HAP-1 (cell line): ENCODE results near the gene IFTAP.
"Not testable (repeated sequence)": the region's sequence is repeated elsewhere in the genome, so short reads cannot be mapped to it uniquely, and the experiment has no call there.

Experiments used
- DNase-seq, 2 experiments: peaks; one replicate each; pipeline ENCODE4 v3.0.0-alpha.2; 2016 to 2020; ENCODE audit warnings: low spot score in 2 of 2
- H3K27me3 ChIP-seq: fragments of 250-450 bp; sonication (Bioruptor Pico); 2 replicates; pipeline ENCODE4 v1.5.1; 2020; ENCODE audit warnings: low read depth, mild to moderate bottlenecking, moderate library complexity
- H3K36me3 ChIP-seq: fragments of 250-450 bp; sonication (Bioruptor Pico); replicated peaks from 2 replicates; pipeline ENCODE4 v1.5.1; 2020; ENCODE audit warnings: mild to moderate bottlenecking
- H3K4me1 ChIP-seq: fragments of 250-450 bp; sonication (Bioruptor Pico); 2 replicates; pipeline ENCODE4 v1.5.1; 2020; ENCODE audit warnings: mild to moderate bottlenecking
- H3K4me3 ChIP-seq: fragments of 250-450 bp; sonication (Bioruptor Pico); 2 replicates; pipeline ENCODE4 v1.5.1; 2020; ENCODE audit warnings: mild to moderate bottlenecking, moderate library complexity
- H3K9me3 ChIP-seq: fragments of 250-450 bp; sonication (Bioruptor Pico); 2 replicates; pipeline ENCODE4 v1.5.1; 2020; ENCODE audit warnings: mild to moderate bottlenecking, moderate library complexity
- in situ Hi-C: fragments of 300-500 bp; cut with MboI; formaldehyde crosslinking; loops from 3 replicates; pipeline ENCODE4 v1.14.3; 2020; ENCODE audit warnings: low sequenced_read_pairs, inconsistent platforms, mixed read lengths

The IFTAP gene

DNA sequence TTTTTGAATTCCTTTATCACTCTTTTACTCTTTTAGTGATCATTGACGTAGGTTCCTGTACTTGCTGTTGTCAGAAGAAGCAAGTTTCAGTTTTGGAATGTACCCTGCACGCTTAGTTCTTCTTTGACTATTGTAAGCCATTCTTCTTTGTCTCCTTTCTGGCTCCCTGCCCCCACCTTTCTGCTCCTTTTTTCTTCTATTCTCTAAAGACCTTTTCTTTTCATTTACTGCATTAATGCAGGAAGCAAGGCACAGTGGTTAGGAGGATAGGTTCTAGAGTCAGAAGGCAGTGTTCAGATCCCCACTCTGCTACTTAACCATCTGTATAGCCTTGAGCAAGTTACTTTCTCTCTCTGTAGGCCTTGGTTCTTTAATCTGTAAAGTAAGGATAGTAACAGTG lies 37.5 kb downstream of the IFTAP start:
- in situ Hi-C loops = no loop called here
- Histone ChIP-seq H3K4me1 (peaks cover 24% of the 10 kb centered on the region), H3K27me3 (no peaks in the 10 kb centered on the region), H3K9me3 (no peaks in the 10 kb centered on the region), H3K36me3 (no peaks in the 10 kb centered on the region), H3K4me3 (no peak overlapping the region)
- peak; percentile 32 to 45 for DNase-seq

GRCh38 chr11:36635066-36635862 lies 41.0 kb downstream of the IFTAP start:
- in situ Hi-C loops = no loop called here

GRCh38 chr11:36638556-36638955 lies 44.3 kb downstream of the IFTAP start:
- H3K4me3 ChIP-seq = no peak overlapping the region
- in situ Hi-C loops = no loop called here
- H3K4me1 ChIP-seq = no peaks in the 10 kb centered on the region
- no peaks in the 10 kb centered on the region for H3K27me3 ChIP-seq
- H3K36me3 ChIP-seq = no peaks in the 10 kb centered on the region
- H3K9me3 ChIP-seq = no peaks in the 10 kb centered on the region
- DNase-seq = no peak

More at GRCh38 chr11:36635066-36635862, 41.0 kb downstream of the IFTAP start:
- Histone ChIP-seq H3K9me3 (no peaks in the 10 kb centered on the region), H3K27me3 (no peaks in the 10 kb centered on the region), H3K36me3 (no peaks in the 10 kb centered on the region), H3K4me1 (peaks cover 10% of the 10 kb centered on the region), H3K4me3 (no peak overlapping the region)
- DNase-seq = no peak

GRCh38 chr11:36657610-36658267 lies 63.4 kb downstream of the IFTAP start:
- H3K27me3 ChIP-seq = no peaks in the 10 kb centered on the region
- no peaks in the 10 kb centered on the region for H3K9me3 ChIP-seq
- no peaks in the 10 kb centered on the region for H3K4me1 ChIP-seq
- DNase-seq = no peak
- H3K4me3 ChIP-seq = no peak overlapping the region
- in situ Hi-C loops = no loop called here
- H3K36me3 ChIP-seq = no peaks in the 10 kb centered on the region

DNA sequence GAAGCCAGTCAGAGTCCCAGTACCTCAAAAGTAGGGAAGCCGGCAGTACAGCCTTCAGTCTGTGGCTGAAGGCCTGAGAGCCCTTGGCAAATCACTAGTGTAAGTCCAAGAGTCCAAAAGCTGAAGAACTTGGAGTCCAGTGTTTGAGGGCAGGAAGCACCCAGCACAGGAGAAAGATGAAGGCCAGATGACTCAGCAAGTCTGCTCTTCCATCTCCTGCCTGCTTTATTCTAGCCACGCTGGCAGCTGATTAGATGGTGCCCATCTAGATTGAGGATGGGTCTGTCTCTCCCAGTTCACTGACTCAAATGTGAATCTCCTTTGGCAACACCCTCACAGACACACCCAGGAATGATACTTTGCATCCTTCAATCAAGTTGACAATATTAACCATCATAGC lies 67.1 kb downstream of the IFTAP start:
- in situ Hi-C loops, H3K4me1 ChIP-seq, H3K4me3 ChIP-seq, H3K9me3 ChIP-seq, H3K27me3 ChIP-seq, DNase-seq, H3K36me3 ChIP-seq: not testable (repeated sequence)

DNA sequence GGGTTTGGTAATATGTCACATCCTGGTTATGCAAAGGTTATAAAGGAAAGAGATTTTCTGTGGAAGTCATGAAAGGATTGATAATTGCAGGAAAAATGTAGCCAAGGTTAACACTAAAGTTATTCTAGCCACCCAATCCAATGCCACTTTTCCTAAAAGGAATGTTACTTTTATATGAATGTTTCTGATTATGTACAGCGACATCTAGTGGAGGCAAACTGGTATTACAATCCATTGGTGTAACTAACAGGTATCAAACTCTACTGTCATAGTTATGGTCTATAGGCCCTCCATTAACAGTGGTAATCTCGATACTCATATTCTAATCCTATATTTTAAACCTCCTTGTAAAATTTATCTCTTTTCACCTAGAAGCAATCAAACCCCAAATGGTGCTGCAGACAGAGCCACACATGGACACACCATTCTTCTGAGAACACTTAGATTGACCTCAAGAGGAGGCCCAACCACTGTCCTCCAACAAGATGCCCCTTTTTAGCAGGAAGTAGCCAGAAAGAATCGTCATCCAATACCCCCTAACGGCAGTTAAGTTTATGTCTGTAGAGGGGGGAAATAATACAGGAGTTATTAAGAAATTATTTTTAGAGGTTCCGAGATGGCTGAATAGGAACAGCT lies 78.6 kb downstream of the IFTAP start:
- Histone ChIP-seq H3K4me3 (no peak overlapping the region), H3K27me3 (no peaks in the 10 kb centered on the region), H3K4me1 (no peaks in the 10 kb centered on the region), H3K9me3 (no peaks in the 10 kb centered on the region), H3K36me3 (no peaks in the 10 kb centered on the region)
- in situ Hi-C loops = no loop called here
- DNase-seq = peak; percentile 45 to 46

- H3K4me1 ChIP-seq = not testable (repeated sequence)
Measured at GRCh38 chr11:36679547-36679946, 85.2 kb downstream of the IFTAP start.

GRCh38 chr11:36683818-36684217 lies 89.5 kb downstream of the IFTAP start:
- in situ Hi-C loops = no loop called here

More at GRCh38 chr11:36679547-36679946, 85.2 kb downstream of the IFTAP start:
- H3K36me3 ChIP-seq, in situ Hi-C loops, H3K27me3 ChIP-seq, H3K9me3 ChIP-seq, H3K4me3 ChIP-seq, DNase-seq: not testable (repeated sequence)

GRCh38 chr11:36684840-36685801 lies 90.8 kb downstream of the IFTAP start:
- Histone ChIP-seq H3K36me3 (no peaks in the 10 kb centered on the region), H3K4me1 (no peaks in the 10 kb centered on the region), H3K9me3 (no peaks in the 10 kb centered on the region), H3K27me3 (no peaks in the 10 kb centered on the region; the same call in 1 of the 2 replicates), H3K4me3 (no peak overlapping the region)
- no peak for DNase-seq
- in situ Hi-C loops = no loop called here

More at GRCh38 chr11:36683818-36684217, 89.5 kb downstream of the IFTAP start:
- DNase-seq = no peak
- Histone ChIP-seq H3K9me3 (no peaks in the 10 kb centered on the region; the same call in 1 of the 2 replicates), H3K4me1 (no peaks in the 10 kb centered on the region), H3K27me3 (no peaks in the 10 kb centered on the region; the same call in 1 of the 2 replicates), H3K4me3 (no peak overlapping the region), H3K36me3 (no peaks in the 10 kb centered on the region)

DNA sequence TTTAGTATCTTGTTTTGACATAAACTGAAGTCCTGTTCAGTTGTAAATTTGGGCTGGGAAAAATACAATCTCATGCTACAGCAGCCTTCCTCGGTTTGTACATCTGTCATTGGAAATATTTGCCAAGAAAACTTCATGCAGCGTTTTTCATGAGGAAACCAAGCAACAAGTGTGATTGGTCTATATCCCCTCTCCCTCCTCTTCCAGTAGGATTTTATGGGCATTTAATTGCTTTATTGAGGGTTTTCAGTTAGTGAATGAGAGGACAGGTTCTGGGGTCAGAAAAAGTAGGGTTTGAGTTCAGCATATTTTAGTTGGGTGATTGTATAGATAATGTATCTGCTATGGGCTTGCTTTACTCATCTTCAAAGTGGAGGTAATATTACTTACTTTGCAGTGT lies 93.8 kb downstream of the IFTAP start:
- DNase-seq = no peak
- Histone ChIP-seq H3K9me3 (no peaks in the 10 kb centered on the region), H3K4me3 (no peak overlapping the region), H3K4me1 (no peaks in the 10 kb centered on the region), H3K27me3 (peaks cover 3% of the 10 kb centered on the region; the same call in 1 of the 2 replicates), H3K36me3 (no peaks in the 10 kb centered on the region)
- in situ Hi-C loops = no loop called here

DNA sequence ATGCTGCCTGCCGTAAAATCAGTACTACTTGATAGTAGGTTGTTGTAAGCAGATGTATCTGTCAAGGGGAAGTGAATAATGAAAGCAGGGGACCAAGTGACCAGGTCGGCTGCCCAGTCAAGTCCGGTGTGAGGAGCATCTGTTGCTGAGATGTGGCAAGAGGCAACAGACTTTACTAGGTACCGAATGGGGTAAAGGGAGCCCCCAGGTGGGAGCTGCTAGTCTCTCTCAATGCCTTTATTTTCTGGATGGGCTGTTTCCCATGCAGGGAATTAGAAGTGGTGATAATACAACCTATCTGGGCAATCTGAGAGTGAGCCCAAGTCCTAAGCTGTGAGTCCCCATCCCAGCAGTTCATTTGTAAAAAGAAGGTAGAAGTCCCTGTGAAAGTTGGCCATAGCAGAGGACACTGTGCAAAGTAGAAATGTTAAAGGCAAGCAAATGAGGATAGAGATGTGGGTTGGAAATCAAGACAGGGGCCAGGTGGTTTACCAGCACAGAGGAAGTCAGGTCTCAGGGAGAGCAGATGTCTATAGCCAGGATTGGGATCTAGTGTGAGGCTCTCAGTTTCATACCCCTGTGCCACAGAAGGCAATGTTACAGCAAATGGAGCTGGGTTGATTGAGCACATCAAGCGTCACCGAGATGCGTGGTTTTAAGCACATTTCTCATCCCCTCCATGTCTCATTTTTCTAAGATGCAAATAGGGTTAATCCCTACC lies 94.4 kb downstream of the IFTAP start:
- no peak overlapping the region for H3K4me3 ChIP-seq
- H3K36me3 ChIP-seq = no peaks in the 10 kb centered on the region
- in situ Hi-C loops = no loop called here
- H3K27me3 ChIP-seq = peaks cover 3% of the 10 kb centered on the region; the same call in 1 of the 2 replicates
- no peaks in the 10 kb centered on the region for H3K4me1 ChIP-seq
- no peaks in the 10 kb centered on the region for H3K9me3 ChIP-seq
- DNase-seq = no peak

- in situ Hi-C loops = no loop called here
- no peaks in the 10 kb centered on the region for H3K4me1 ChIP-seq
- H3K4me3 ChIP-seq = no peak overlapping the region
- peaks cover 3% of the 10 kb centered on the region; the same call in 1 of the 2 replicates for H3K27me3 ChIP-seq
- no peaks in the 10 kb centered on the region for H3K36me3 ChIP-seq
- DNase-seq = no peak
- no peaks in the 10 kb centered on the region for H3K9me3 ChIP-seq
Measured at GRCh38 chr11:36689442-36689841, 95.1 kb downstream of the IFTAP start.
